Sigmoid colon (tissue), 7 donors: ENCODE measurements around the gene SLC6A19. TPM values are rescaled to one million over a fixed set of nuclear protein-coding genes. Genes with fewer than 3 reads are reported as not detected.

ENCODE experiments used
- DNase-seq: peaks from one replicate; pipeline ENCODE4 v3.0.0-alpha.2; 2019
- H3K27ac ChIP-seq, 4 donors: fragments of 200-600 bp; sonication (generic); one replicate each; pipeline ENCODE4 v1.5.1; 2016 to 2019; ENCODE audit warnings: mild to moderate bottlenecking in 1 of 4
- H3K27me3 ChIP-seq, 3 donors: fragments of 200-600 bp; sonication (generic); one replicate each; pipeline ENCODE4 v1.5.1; 2019; ENCODE audit warnings: mild to moderate bottlenecking in 1 of 3
- H3K36me3 ChIP-seq, 4 donors: fragments of 200-600 bp; sonication (generic); one replicate each; pipeline ENCODE4 v1.5.1; 2016 to 2019
- H3K4me1 ChIP-seq, 4 donors: fragments of 200-600 bp; sonication (generic); one replicate each; pipeline ENCODE4 v1.5.1; 2017 to 2019
- H3K4me3 ChIP-seq, 4 donors: fragments of 200-600 bp; sonication (generic); one replicate each; pipeline ENCODE4 v1.5.1; 2017 to 2019; ENCODE audit warnings: mild to moderate bottlenecking in 2 of 4, moderate library complexity in 1 of 4
- H3K9me3 ChIP-seq, 4 donors: fragments of 200-600 bp in 3 of 4; sonication (generic) in 3 of 4; one replicate each; pipeline versions ENCODE4 v1.5.1 to v1.6.1; 2013 to 2019
- EP300 ChIP-seq, 4 donors: sonication (generic); formaldehyde crosslinking; IDR thresholded peaks; one replicate each; pipeline ENCODE4 v1.6.1; 2017; ENCODE audit warnings: antibody characterized with exemption in 4 of 4
- POLR2A ChIP-seq, 2 donors: fragments of 450-650 bp; IDR thresholded peaks; one replicate each; pipeline ENCODE4 v1.6.1; 2016; ENCODE audit warnings: antibody characterized with exemption in 2 of 2, mild to moderate bottlenecking in 2 of 2, moderate library complexity in 2 of 2
- POLR2AphosphoS5 ChIP-seq, 4 donors: sonication (generic); formaldehyde crosslinking; IDR thresholded peaks; one replicate each; pipeline ENCODE4 v1.6.1; 2017; ENCODE audit warnings: antibody characterized with exemption in 4 of 4
- WGBS, 2 donors: extraction: QIAGEN DNeasy Blood & Tissue Kit; methylation state at CpG; one replicate each; pipeline ENCODE4 v1.1.7; 2013; 5-methylcytosine and 5-hydroxymethylcytosine counted together
- intact Hi-C: fragments of 100-400 bp; cut with DNase I; formaldehyde crosslinking; loops from one replicate; pipeline ENCODE4 v1.15.1; 2023
- polyA plus RNA-seq, 3 donors: library from polyadenylated mRNA; stranded (reverse); fragments of 200-250 nt; gene quantifications; one replicate each; pipeline ENCODE4 v1.2.3, GENCODE V29; 2013
- total RNA-seq, 4 donors: library from RNA; depleted of rRNA; stranded (reverse); fragments of >200 nt; gene quantifications; one replicate each; pipeline ENCODE4 v1.1.0, GENCODE V29; 2016
- TF ChIP-seq, protein P1 (sequence below), 4 experiments: fragments of 450-650 bp in 3 of 4; fragments of 200-600 bp in 1 of 4; IDR thresholded peaks; one replicate each; pipeline ENCODE4 v1.5.1; 2016 to 2019; ENCODE audit warnings: antibody characterized with exemption in 4 of 4, mild to moderate bottlenecking in 3 of 4, moderate library complexity in 2 of 4
- donor health status: healthy with polysubstance abuse.
- donor health status: Bipolar disorder and iron deficiency.
- donor health status: healthy.

SLC6A19 gene
- total and polyA plus RNA-seq, 7 donors = 0.80 to 6.6 (median 0.92) TPM; not detected in 4

DNA sequence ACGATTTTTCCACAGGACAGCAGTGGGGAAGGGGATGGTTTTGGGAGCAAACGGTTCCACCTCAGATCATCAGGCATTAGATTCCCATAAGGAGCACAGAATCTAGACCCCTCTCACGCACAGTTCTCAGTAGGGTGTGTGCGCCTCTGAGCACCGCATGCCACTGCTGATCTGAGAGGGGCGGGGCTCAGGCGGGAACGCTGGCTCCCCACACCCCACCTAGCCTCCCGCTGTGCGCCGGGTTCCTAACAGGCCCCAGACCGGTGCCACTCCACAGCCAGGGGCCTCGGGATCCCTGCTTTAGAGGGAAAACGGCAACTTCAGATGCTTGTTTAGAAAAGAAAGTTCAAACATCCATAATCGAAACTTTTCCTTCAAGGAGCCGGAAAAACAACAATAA, 73.1 kb downstream of the SLC6A19 start:
- H3K27me3 ChIP-seq = peaks cover 0 to 5% (median 0%) of the 10 kb centered on the region in 3 donors
- H3K36me3 ChIP-seq = no peaks in the 10 kb centered on the region
- no peak overlapping the region for H3K27ac ChIP-seq
- no peaks in the 10 kb centered on the region for H3K4me1 ChIP-seq
- no peak for DNase-seq
- H3K4me3 ChIP-seq = no peak overlapping the region
- TF ChIP-seq POLR2A (IDR thresholded peaks at IDR 0.05) (no peak), POLR2AphosphoS5 (IDR thresholded peaks at IDR 0.05) (no peak), EP300 (IDR thresholded peaks at IDR 0.05) (no peak)
- TF ChIP-seq, protein P1, sequence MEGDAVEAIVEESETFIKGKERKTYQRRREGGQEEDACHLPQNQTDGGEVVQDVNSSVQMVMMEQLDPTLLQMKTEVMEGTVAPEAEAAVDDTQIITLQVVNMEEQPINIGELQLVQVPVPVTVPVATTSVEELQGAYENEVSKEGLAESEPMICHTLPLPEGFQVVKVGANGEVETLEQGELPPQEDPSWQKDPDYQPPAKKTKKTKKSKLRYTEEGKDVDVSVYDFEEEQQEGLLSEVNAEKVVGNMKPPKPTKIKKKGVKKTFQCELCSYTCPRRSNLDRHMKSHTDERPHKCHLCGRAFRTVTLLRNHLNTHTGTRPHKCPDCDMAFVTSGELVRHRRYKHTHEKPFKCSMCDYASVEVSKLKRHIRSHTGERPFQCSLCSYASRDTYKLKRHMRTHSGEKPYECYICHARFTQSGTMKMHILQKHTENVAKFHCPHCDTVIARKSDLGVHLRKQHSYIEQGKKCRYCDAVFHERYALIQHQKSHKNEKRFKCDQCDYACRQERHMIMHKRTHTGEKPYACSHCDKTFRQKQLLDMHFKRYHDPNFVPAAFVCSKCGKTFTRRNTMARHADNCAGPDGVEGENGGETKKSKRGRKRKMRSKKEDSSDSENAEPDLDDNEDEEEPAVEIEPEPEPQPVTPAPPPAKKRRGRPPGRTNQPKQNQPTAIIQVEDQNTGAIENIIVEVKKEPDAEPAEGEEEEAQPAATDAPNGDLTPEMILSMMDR (IDR thresholded peaks at IDR 0.05) = no peak
- H3K9me3 ChIP-seq = no peaks in the 10 kb centered on the region
- 91 to 92% methylated on average over 16 of the region's 16 CpGs for WGBS, 2 donors
- intact Hi-C loops = no loop called here

Other genes with a start within 250 kb of the SLC6A19 start
- 1 to 10 TPM in 3 of 4 donors, under 1 TPM in 1; 0.71 to 4.4 (median 2.0) TPM for gene NKD2, start 192.8 kb upstream of the SLC6A19 start, total RNA-seq
- 1 to 10 TPM in 2 of 3 donors, under 1 TPM in 1; 0.60 to 4.0 (median 1.8) TPM for gene NKD2, start 192.8 kb upstream of the SLC6A19 start, polyA plus RNA-seq
- gene SLC12A7, start 89.5 kb upstream of the SLC6A19 start, total RNA-seq = 10 to 100 TPM; 12.5 to 23.5 (median 18.4) TPM
- 10 to 100 TPM in 2 of 3 donors, 1 to 10 TPM in 1; 7.2 to 54.3 (median 10.9) TPM for gene SLC12A7, start 89.5 kb upstream of the SLC6A19 start, polyA plus RNA-seq
- gene SLC6A18, start 23.8 kb downstream of the SLC6A19 start, total RNA-seq = not detected
- gene SLC6A18, start 23.8 kb downstream of the SLC6A19 start, polyA plus RNA-seq = under 1 TPM in 1 of 3 donors, not detected in 2; 0.07 TPM
- gene TERT, start 93.5 kb downstream of the SLC6A19 start, total RNA-seq = not detected
- 1 to 10 TPM in 1 of 3 donors, not detected in 2; 2.9 TPM for gene TERT, start 93.5 kb downstream of the SLC6A19 start, polyA plus RNA-seq
- gene CLPTM1L, start 143.5 kb downstream of the SLC6A19 start, total RNA-seq = 10 to 100 TPM; 49.5 to 67.8 (median 58.9) TPM
- gene CLPTM1L, start 143.5 kb downstream of the SLC6A19 start, polyA plus RNA-seq = 10 to 100 TPM; 33.1 to 90.5 (median 33.6) TPM
- gene SLC6A3, start 243.8 kb downstream of the SLC6A19 start, total RNA-seq = not detected
- gene SLC6A3, start 243.8 kb downstream of the SLC6A19 start, polyA plus RNA-seq = under 1 TPM in 1 of 3 donors, not detected in 2; 0.06 TPM